Measurements from ENCODE around the gene COX5A. TPM values are rescaled to one million over a fixed set of nuclear protein-coding genes. Genes with fewer than 3 reads are reported as not detected.

COX5A gene
- total and polyA plus RNA-seq, 2 of the 13 experiments (the other 11 are each of a cell fraction or from before 2014, with no cell fraction given) = 158 to 218 TPM

GRCh38 chr15:74928771-74929198 is 9.1 kb downstream of the COX5A start:
- no peak overlapping the region for H3K9ac ChIP-seq (ENCODE audit: insufficient read depth, low read depth, low read length)
- no peak overlapping the region for H2AFZ ChIP-seq (ENCODE audit: low read length)
- ATAC-seq (peak; percentile 83), FAIRE-seq (peak; percentile 89), DNase-seq (ENCODE audit: low spot score) (peak; percentile 78)
- H3K27ac ChIP-seq (ENCODE audit: extremely low read length, insufficient read depth, low read length) = peak overlapping the region; percentile 35
- ChIA-PET POLR2A (interaction anchor here (2.3 kb wide), 1 partner anchor 22 kb away, joined by 7 read pairs; the partner anchor contains the start of gene FAM219B), CTCF (ENCODE audit: low intra/inter-chr PET ratio, low total read pairs) (no interaction called here)
- peaks cover 4 to 35% of the 10 kb centered on the region in 2 experiments for H3K36me3 ChIP-seq (replicated peaks in 1 of 2; ENCODE audit: control insufficient read depth in 1 of 2, insufficient read depth in 2 of 2, low read length in 2 of 2)
- H4K20me1 ChIP-seq (ENCODE audit: insufficient read depth, low read length) = peaks cover 9% of the 10 kb centered on the region
- no peaks in the 10 kb centered on the region; a peak in 1 of 5 replicates for H3K27me3 ChIP-seq (ENCODE audit: control insufficient read depth in 1 of 2, insufficient read depth in 2 of 2, low read length in 2 of 2)
- intact Hi-C loops (cut with micrococcal nuclease; ENCODE audit: unreplicated experiment) = no loop called here
- BruUV-seq (replicated peaks) = TSS peak; percentile 19
- no peaks in the 10 kb centered on the region for H3K9me3 ChIP-seq (ENCODE audit: low read length)
- in situ Hi-C loops (cut with HindIII; ENCODE audit: extremely low pct_ligation_motif_present, low pct_unique_long_range_greater_than_20kb) = no loop called here
- peaks cover 30% of the 10 kb centered on the region for H3K4me1 ChIP-seq (ENCODE audit: insufficient read depth, low read length)
- H3K4me3 ChIP-seq (replicated peaks in 1 of 3; ENCODE audit: insufficient read depth in 1 of 3, low read depth in 2 of 3, low read length in 3 of 3) = no peak overlapping the region
- no peak overlapping the region; the same call in 1 of the 2 replicates for H3K4me2 ChIP-seq (ENCODE audit: low read depth, low read length)
- WGBS (ENCODE audit: low lambda C conversion rate) = 56% methylated on average over 5 of the region's 5 CpGs
- H3K79me2 ChIP-seq (ENCODE audit: insufficient read depth, low read length) = peaks cover 34% of the 10 kb centered on the region
- TF ChIP-seq ZNF329 (CRISPR knock-in tag; IDR thresholded peaks at IDR 0.05; ENCODE audit: low read depth) = no peak
- TF ChIP-seq TCF12 (IDR thresholded peaks at IDR 0.05) = no peak
- no peak for TF ChIP-seq TCF12 (CRISPR knock-in tag; IDR thresholded peaks at IDR 0.05)
- TF ChIP-seq SOX13 (IDR thresholded peaks at IDR 0.05) = no peak
- peak in 1 of 2 experiments; percentile 69; a peak in 2 of 4 replicates for TF ChIP-seq SOX13 (CRISPR knock-in tag; conservative IDR thresholded peaks at IDR 0.05 in 1 of 2, IDR thresholded peaks at IDR 0.05 in 1 of 2)
- TF ChIP-seq ZKSCAN5 (CRISPR knock-in tag; IDR thresholded peaks at IDR 0.05) = no peak
- TF ChIP-seq NPAS2 (CRISPR knock-in tag; IDR thresholded peaks at IDR 0.05; ENCODE audit: borderline replicate concordance) = no peak
- TF ChIP-seq ZNF891 (CRISPR knock-in tag; IDR thresholded peaks at IDR 0.05) = no peak
- TF ChIP-seq ZNF225 (CRISPR knock-in tag; IDR thresholded peaks at IDR 0.05) = no peak
- no peak for TF ChIP-seq MED1 (CRISPR knock-in tag; IDR thresholded peaks at IDR 0.05)
- TF ChIP-seq ZFP90 (CRISPR knock-in tag; IDR thresholded peaks at IDR 0.05; ENCODE audit: borderline replicate concordance) = no peak
- no peak for TF ChIP-seq PRDM4 (CRISPR knock-in tag; IDR thresholded peaks at IDR 0.05; ENCODE audit: borderline replicate concordance)
- no peak for TF ChIP-seq ZNF33A (CRISPR knock-in tag; IDR thresholded peaks at IDR 0.05; ENCODE audit: borderline replicate concordance)
- TF ChIP-seq ZNF292 (CRISPR knock-in tag; IDR thresholded peaks at IDR 0.05; ENCODE audit: borderline replicate concordance, low read depth) = no peak
- no peak for TF ChIP-seq ZNF776 (CRISPR knock-in tag; IDR thresholded peaks at IDR 0.05)
- TF ChIP-seq PTBP1 (IDR thresholded peaks at IDR 0.05; ENCODE audit: low read depth, low read length, poor library complexity, severe bottlenecking) = no peak
- TF ChIP-seq, protein P1, sequence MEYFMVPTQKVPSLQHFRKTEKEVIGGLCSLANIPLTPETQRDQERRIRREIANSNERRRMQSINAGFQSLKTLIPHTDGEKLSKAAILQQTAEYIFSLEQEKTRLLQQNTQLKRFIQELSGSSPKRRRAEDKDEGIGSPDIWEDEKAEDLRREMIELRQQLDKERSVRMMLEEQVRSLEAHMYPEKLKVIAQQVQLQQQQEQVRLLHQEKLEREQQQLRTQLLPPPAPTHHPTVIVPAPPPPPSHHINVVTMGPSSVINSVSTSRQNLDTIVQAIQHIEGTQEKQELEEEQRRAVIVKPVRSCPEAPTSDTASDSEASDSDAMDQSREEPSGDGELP (IDR thresholded peaks at IDR 0.05; ENCODE audit: borderline replicate concordance, low read depth) = no peak
- peak; percentile 44 for TF ChIP-seq SAP130 (CRISPR knock-in tag; IDR thresholded peaks at IDR 0.05; ENCODE audit: low read depth)
- TF ChIP-seq U2AF1 (optimal IDR thresholded peaks at IDR 0.05; ENCODE audit: low read depth, low read length) = no peak
- no peak for TF ChIP-seq BATF2 (CRISPR knock-in tag; IDR thresholded peaks at IDR 0.05)
- TF ChIP-seq ZNF660 (CRISPR knock-in tag; IDR thresholded peaks at IDR 0.05; ENCODE audit: borderline replicate concordance, low read depth) = no peak
- TF ChIP-seq, protein P2, sequence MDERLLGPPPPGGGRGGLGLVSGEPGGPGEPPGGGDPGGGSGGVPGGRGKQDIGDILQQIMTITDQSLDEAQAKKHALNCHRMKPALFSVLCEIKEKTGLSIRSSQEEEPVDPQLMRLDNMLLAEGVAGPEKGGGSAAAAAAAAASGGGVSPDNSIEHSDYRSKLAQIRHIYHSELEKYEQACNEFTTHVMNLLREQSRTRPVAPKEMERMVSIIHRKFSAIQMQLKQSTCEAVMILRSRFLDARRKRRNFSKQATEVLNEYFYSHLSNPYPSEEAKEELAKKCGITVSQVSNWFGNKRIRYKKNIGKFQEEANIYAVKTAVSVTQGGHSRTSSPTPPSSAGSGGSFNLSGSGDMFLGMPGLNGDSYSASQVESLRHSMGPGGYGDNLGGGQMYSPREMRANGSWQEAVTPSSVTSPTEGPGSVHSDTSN (CRISPR knock-in tag; IDR thresholded peaks at IDR 0.05) = no peak

All from HepG2 (cell line).